Activated CD8-positive, alpha-beta T cell treated with anti-CD3 and anti-CD28 coated beads, Interleukin-2, amount 10 ng/mL, durations not matched to agents 7 days and 5 days (primary cell): ENCODE measurements around the gene PAX5. TPM values are rescaled to one million over a fixed set of nuclear protein-coding genes. Genes with fewer than 3 reads are reported as not detected.
A peak's percentile ranks its signal among the peaks of the same experiment; 100 is the strongest.

Source experiments
- ATAC-seq: fragments of 150-1000 bp; cut with Tn5 transposase; one replicate; pipeline ENCODE4 v1.10.0; 2021; ENCODE audit warnings: moderate library complexity
- CTCF ChIA-PET: fragments of 350-600 bp; sonication (Branson Sonifier 250); formaldehyde crosslinking; loops from one replicate; lab custom pipeline; 2021; ENCODE audit warnings: antibody characterized with exemption; lab: Charles Lee
- POLR2A ChIA-PET: fragments of 350-600 bp; sonication (Branson Sonifier 250); formaldehyde crosslinking; loops from one replicate; lab custom pipeline; 2021; ENCODE audit warnings: antibody characterized with exemption; lab: Charles Lee
- DNase-seq: peaks from one replicate; pipeline ENCODE4 v3.0.0-alpha.2; 2020
- H3K27ac Mint-ChIP-seq: one replicate; pipeline ENCODE4 v1.8.0; 2021; ENCODE audit warnings: mild to moderate bottlenecking, mixed read lengths
- H3K27me3 Mint-ChIP-seq: one replicate; pipeline ENCODE4 v1.8.0; 2021; ENCODE audit warnings: low read depth, mixed read lengths
- H3K36me3 Mint-ChIP-seq: one replicate; pipeline ENCODE4 v1.8.0; 2021; ENCODE audit warnings: low read depth, mixed read lengths
- H3K4me1 Mint-ChIP-seq: one replicate; pipeline ENCODE4 v1.8.0; 2021; ENCODE audit warnings: low read depth, mixed read lengths
- H3K4me3 Mint-ChIP-seq: one replicate; pipeline ENCODE4 v1.8.0; 2021; ENCODE audit warnings: mild to moderate bottlenecking, mixed read lengths
- H3K9me3 Mint-ChIP-seq: one replicate; pipeline ENCODE4 v1.8.0; 2022; ENCODE audit warnings: mixed read lengths; ENCODE audit not compliant: insufficient read depth
- total RNA-seq, 2 experiments: library from RNA; stranded (reverse); gene quantifications; one replicate each; pipeline ENCODE4 v1.2.3, GENCODE V29; 2021

PAX5 gene
- total RNA-seq, 2 experiments from 2014 or later: 0.34 to 0.45 TPM

GRCh38 chr9:36934478-36935065 lies 99.5 kb downstream of the PAX5 start:
- CTCF ChIA-PET: no interaction called here
- Mint-ChIP-seq H3K4me1 (peaks cover 5% of the 10 kb centered on the region), H3K4me3 (no peak overlapping the region), H3K36me3 (no peaks in the 10 kb centered on the region), H3K9me3 (no peaks in the 10 kb centered on the region), H3K27me3 (peaks cover 10% of the 10 kb centered on the region), H3K27ac (no peak overlapping the region)
- ATAC-seq: no peak
- POLR2A ChIA-PET: no interaction called here
- no peak for DNase-seq

GRCh38 chr9:36933676-36934215 lies 100.3 kb downstream of the PAX5 start:
- Mint-ChIP-seq H3K4me1 (peaks cover 11% of the 10 kb centered on the region), H3K27ac (no peak overlapping the region), H3K9me3 (no peaks in the 10 kb centered on the region), H3K4me3 (no peak overlapping the region), H3K36me3 (no peaks in the 10 kb centered on the region), H3K27me3 (peaks cover 10% of the 10 kb centered on the region)
- no peak for DNase-seq
- no peak for ATAC-seq
- CTCF ChIA-PET: no interaction called here
- POLR2A ChIA-PET: no interaction called here

GRCh38 chr9:36932198-36932597 lies 101.9 kb downstream of the PAX5 start:
- H3K4me1 Mint-ChIP-seq: peaks cover 20% of the 10 kb centered on the region
- CTCF ChIA-PET: no interaction called here
- DNase-seq (no peak), ATAC-seq (no peak)
- POLR2A ChIA-PET: no interaction called here
- no peak overlapping the region for H3K27ac Mint-ChIP-seq
- no peaks in the 10 kb centered on the region for H3K9me3 Mint-ChIP-seq
- no peaks in the 10 kb centered on the region for H3K36me3 Mint-ChIP-seq
- no peak overlapping the region for H3K4me3 Mint-ChIP-seq
- H3K27me3 Mint-ChIP-seq: peaks cover 4% of the 10 kb centered on the region

- ATAC-seq (no peak), DNase-seq (no peak)
- Mint-ChIP-seq H3K4me1 (peaks cover 20% of the 10 kb centered on the region), H3K4me3 (no peak overlapping the region), H3K27me3 (peaks cover 6% of the 10 kb centered on the region), H3K9me3 (no peaks in the 10 kb centered on the region), H3K36me3 (no peaks in the 10 kb centered on the region), H3K27ac (no peak overlapping the region)
- POLR2A ChIA-PET: no interaction called here
- CTCF ChIA-PET: no interaction called here
Observed at GRCh38 chr9:36930941-36931340, 103.1 kb downstream of the PAX5 start.

GRCh38 chr9:36929350-36929675 lies 104.8 kb downstream of the PAX5 start:
- H3K27me3 Mint-ChIP-seq: peaks cover 6% of the 10 kb centered on the region
- H3K9me3 Mint-ChIP-seq: no peaks in the 10 kb centered on the region
- CTCF ChIA-PET: no interaction called here
- no peak for DNase-seq
- peaks cover 20% of the 10 kb centered on the region for H3K4me1 Mint-ChIP-seq
- POLR2A ChIA-PET: no interaction called here
- H3K36me3 Mint-ChIP-seq: no peaks in the 10 kb centered on the region
- no peak overlapping the region for H3K4me3 Mint-ChIP-seq
- H3K27ac Mint-ChIP-seq: no peak overlapping the region
- no peak for ATAC-seq

- ATAC-seq (peak; percentile 44), DNase-seq (no peak)
- peaks cover 6% of the 10 kb centered on the region for H3K27me3 Mint-ChIP-seq
- H3K4me1 Mint-ChIP-seq: peaks cover 23% of the 10 kb centered on the region
- no peak overlapping the region for H3K4me3 Mint-ChIP-seq
- CTCF ChIA-PET: no interaction called here
- H3K9me3 Mint-ChIP-seq: no peaks in the 10 kb centered on the region
- no peaks in the 10 kb centered on the region for H3K36me3 Mint-ChIP-seq
- POLR2A ChIA-PET: no interaction called here
- no peak overlapping the region for H3K27ac Mint-ChIP-seq
Observed at GRCh38 chr9:36928670-36929349, 105.3 kb downstream of the PAX5 start.

- Mint-ChIP-seq H3K9me3 (no peaks in the 10 kb centered on the region), H3K36me3 (no peaks in the 10 kb centered on the region), H3K27me3 (peaks cover 6% of the 10 kb centered on the region), H3K27ac (no peak overlapping the region), H3K4me3 (no peak overlapping the region), H3K4me1 (peaks cover 29% of the 10 kb centered on the region)
- DNase-seq: no peak
- CTCF ChIA-PET: no interaction called here
- no peak for ATAC-seq
- POLR2A ChIA-PET: no interaction called here
Observed at GRCh38 chr9:36928210-36928609, 105.9 kb downstream of the PAX5 start.

- H3K4me1 Mint-ChIP-seq: peaks cover 34% of the 10 kb centered on the region
- ChIA-PET CTCF (no interaction called here), POLR2A (no interaction called here)
- no peak for DNase-seq
- no peak for ATAC-seq
- no peaks in the 10 kb centered on the region for H3K9me3 Mint-ChIP-seq
- H3K4me3 Mint-ChIP-seq: no peak overlapping the region
- no peaks in the 10 kb centered on the region for H3K36me3 Mint-ChIP-seq
- H3K27ac Mint-ChIP-seq: no peak overlapping the region
- H3K27me3 Mint-ChIP-seq: peaks cover 12% of the 10 kb centered on the region
Observed at GRCh38 chr9:36924757-36925432, 109.2 kb downstream of the PAX5 start.

GRCh38 chr9:36924071-36924470 lies 110.0 kb downstream of the PAX5 start:
- ATAC-seq (peak; percentile 57), DNase-seq (peak; percentile 24)
- Mint-ChIP-seq H3K27me3 (peaks cover 14% of the 10 kb centered on the region), H3K27ac (no peak overlapping the region), H3K4me1 (peaks cover 29% of the 10 kb centered on the region), H3K9me3 (no peaks in the 10 kb centered on the region), H3K4me3 (no peak overlapping the region), H3K36me3 (no peaks in the 10 kb centered on the region)
- ChIA-PET CTCF (no interaction called here), POLR2A (no interaction called here)

GRCh38 chr9:36923025-36923625 lies 110.9 kb downstream of the PAX5 start:
- Mint-ChIP-seq H3K9me3 (no peaks in the 10 kb centered on the region), H3K4me3 (no peak overlapping the region), H3K27me3 (peaks cover 14% of the 10 kb centered on the region), H3K27ac (no peak overlapping the region), H3K36me3 (no peaks in the 10 kb centered on the region), H3K4me1 (peaks cover 19% of the 10 kb centered on the region)
- DNase-seq: no peak
- ChIA-PET POLR2A (no interaction called here), CTCF (no interaction called here)
- no peak for ATAC-seq

- DNase-seq: no peak
- no peaks in the 10 kb centered on the region for H3K36me3 Mint-ChIP-seq
- ChIA-PET CTCF (no interaction called here), POLR2A (no interaction called here)
- H3K27ac Mint-ChIP-seq: no peak overlapping the region
- no peaks in the 10 kb centered on the region for H3K9me3 Mint-ChIP-seq
- no peak overlapping the region for H3K4me3 Mint-ChIP-seq
- H3K27me3 Mint-ChIP-seq: peaks cover 16% of the 10 kb centered on the region
- ATAC-seq: no peak
- H3K4me1 Mint-ChIP-seq: peaks cover 17% of the 10 kb centered on the region
Observed at GRCh38 chr9:36922548-36922947, 111.5 kb downstream of the PAX5 start.

GRCh38 chr9:36914212-36914577 lies 119.9 kb downstream of the PAX5 start:
- Mint-ChIP-seq H3K4me3 (no peak overlapping the region), H3K27ac (no peak overlapping the region), H3K36me3 (no peaks in the 10 kb centered on the region), H3K27me3 (peaks cover 11% of the 10 kb centered on the region), H3K4me1 (no peaks in the 10 kb centered on the region), H3K9me3 (no peaks in the 10 kb centered on the region)
- CTCF ChIA-PET: interaction anchor here (1.9 kb wide), 1 partner anchor 41 kb away, joined by 5 read pairs; no protein-coding TSS in a partner anchor
- POLR2A ChIA-PET: no interaction called here
- ATAC-seq (no peak), DNase-seq (no peak)
